ENCODE data around the gene NCKAP5L. TPM values are rescaled to one million over a fixed set of nuclear protein-coding genes. Genes with fewer than 3 reads are reported as not detected.

Gene NCKAP5L
- total RNA-seq, 1 donor from 2014 or later: 34.5 TPM

Other genes starting within 250 kb of the NCKAP5L start
- 0.20 and 0.24 TPM in 2 replicates for gene FAM186B, start 222.8 kb downstream of the NCKAP5L start, total RNA-seq
- 57.4 and 63.4 TPM in 2 replicates for gene PRPF40B, start 204.9 kb downstream of the NCKAP5L start, total RNA-seq
- gene FMNL3, start 121.0 kb downstream of the NCKAP5L start, total RNA-seq: 10.8 and 11.9 TPM in 2 replicates
- 442 and 449 TPM in 2 replicates for gene TMBIM6, start 86.9 kb downstream of the NCKAP5L start, total RNA-seq
- gene BCDIN3D, start 14.7 kb upstream of the NCKAP5L start, total RNA-seq: 6.1 and 7.3 TPM in 2 replicates
- gene FAIM2, start 75.5 kb upstream of the NCKAP5L start, total RNA-seq: not detected in 2 replicates
- 0.29 and 1.0 TPM in 2 replicates for gene AQP2, start 122.3 kb upstream of the NCKAP5L start, total RNA-seq
- 1.8 and 2.0 TPM in 2 replicates for gene AQP5, start 133.5 kb upstream of the NCKAP5L start, total RNA-seq
- gene AQP6, start 144.5 kb upstream of the NCKAP5L start, total RNA-seq: 0.29 TPM in 1 of 2 replicates, not detected in the other
- gene RACGAP1, start 197.1 kb upstream of the NCKAP5L start, total RNA-seq: 40.0 and 42.1 TPM in 2 replicates
- gene ASIC1, start 229.2 kb upstream of the NCKAP5L start, total RNA-seq: 5.2 and 5.7 TPM in 2 replicates

Data from progenitor cell of endocrine pancreas (in vitro differentiated cells).